D721Med (cell line): ENCODE results near the gene KDM4D.
A peak's percentile ranks its signal among the peaks of the same experiment; 100 is the strongest.

Experiments used
- DNase-seq: peaks from one replicate; pipeline ENCODE4 v3.0.0; 2011; ENCODE audit warnings: low spot score; ENCODE audit not compliant: insufficient read length
- FAIRE-seq: peaks from 2 replicates; lab custom pipeline; 2011; peaks lifted over from hg19 to GRCh38; lab: Jason Lieb, UNC
- TF ChIP-seq, protein P1 (sequence below): IDR thresholded peaks from 2 replicates; pipeline ENCODE4 v1.5.1; 2012; ENCODE audit warnings: mild to moderate bottlenecking, control low read depth; ENCODE audit not compliant: insufficient read depth; ENCODE audit errors: missing control alignments

Gene KDM4D

DNA sequence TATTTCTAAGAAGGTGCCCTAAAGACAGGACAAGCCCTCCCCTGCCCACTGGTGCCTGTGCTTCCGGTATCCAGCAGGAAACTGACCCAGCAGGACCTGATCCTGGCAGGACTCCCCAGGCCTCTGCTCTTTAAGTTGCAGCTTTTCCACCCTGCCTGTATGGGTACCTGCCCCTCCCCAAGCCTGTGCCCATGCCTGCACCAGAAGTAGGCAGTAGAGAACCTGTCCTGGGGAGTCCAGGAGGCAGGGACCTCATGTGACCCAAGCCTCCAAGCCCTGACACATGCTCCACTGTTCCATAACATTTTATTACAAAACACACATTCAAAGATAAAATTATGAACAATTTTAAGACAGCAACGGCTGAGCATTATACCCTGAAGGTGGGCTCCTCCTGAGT is 14.3 kb upstream of the KDM4D start:
- TF ChIP-seq, protein P1, sequence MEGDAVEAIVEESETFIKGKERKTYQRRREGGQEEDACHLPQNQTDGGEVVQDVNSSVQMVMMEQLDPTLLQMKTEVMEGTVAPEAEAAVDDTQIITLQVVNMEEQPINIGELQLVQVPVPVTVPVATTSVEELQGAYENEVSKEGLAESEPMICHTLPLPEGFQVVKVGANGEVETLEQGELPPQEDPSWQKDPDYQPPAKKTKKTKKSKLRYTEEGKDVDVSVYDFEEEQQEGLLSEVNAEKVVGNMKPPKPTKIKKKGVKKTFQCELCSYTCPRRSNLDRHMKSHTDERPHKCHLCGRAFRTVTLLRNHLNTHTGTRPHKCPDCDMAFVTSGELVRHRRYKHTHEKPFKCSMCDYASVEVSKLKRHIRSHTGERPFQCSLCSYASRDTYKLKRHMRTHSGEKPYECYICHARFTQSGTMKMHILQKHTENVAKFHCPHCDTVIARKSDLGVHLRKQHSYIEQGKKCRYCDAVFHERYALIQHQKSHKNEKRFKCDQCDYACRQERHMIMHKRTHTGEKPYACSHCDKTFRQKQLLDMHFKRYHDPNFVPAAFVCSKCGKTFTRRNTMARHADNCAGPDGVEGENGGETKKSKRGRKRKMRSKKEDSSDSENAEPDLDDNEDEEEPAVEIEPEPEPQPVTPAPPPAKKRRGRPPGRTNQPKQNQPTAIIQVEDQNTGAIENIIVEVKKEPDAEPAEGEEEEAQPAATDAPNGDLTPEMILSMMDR = no peak
- FAIRE-seq (no peak), DNase-seq (no peak)

DNA sequence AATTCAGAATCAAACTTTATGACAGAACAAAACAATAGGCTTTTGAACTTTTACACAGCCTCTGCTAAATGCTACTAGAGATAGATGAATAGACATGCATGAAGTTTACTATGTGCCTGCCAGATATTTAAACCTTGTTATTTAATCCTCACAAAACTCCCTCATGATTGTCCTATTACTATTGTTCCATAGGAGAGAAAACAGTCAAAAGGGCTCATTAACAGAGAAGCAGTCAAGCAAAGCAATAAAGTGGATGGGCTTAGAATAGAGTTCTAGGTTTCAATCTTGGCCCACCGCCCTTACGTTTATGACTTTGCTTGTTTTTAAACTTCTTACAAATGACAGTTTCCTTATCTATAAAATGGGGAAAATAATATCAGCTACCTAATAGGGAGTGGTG is 13.0 kb upstream of the KDM4D start:
- FAIRE-seq (peak; percentile 6), DNase-seq (no peak)
- TF ChIP-seq, protein P1 = no peak

DNA sequence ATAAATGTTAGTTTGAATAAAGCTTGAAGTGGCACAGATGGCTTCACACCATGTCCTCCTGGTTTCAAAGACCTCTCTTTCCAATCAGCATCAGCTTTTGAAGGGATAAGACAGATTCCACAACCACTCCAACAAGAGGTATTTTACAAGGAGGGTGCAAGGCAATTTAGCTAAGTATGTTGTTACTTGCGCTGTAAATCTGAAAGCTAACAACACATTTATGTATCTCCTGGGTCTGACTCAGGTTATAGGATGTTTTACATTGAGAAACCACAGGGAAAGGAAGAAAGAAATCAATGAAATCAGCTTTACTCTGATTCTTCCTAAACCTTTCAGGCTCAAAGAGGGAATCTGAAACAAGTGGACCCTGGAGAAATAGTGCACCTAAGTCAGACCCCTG is 12.3 kb upstream of the KDM4D start:
- TF ChIP-seq, protein P1 = no peak
- no peak for DNase-seq
- peak; percentile 64 for FAIRE-seq

DNA sequence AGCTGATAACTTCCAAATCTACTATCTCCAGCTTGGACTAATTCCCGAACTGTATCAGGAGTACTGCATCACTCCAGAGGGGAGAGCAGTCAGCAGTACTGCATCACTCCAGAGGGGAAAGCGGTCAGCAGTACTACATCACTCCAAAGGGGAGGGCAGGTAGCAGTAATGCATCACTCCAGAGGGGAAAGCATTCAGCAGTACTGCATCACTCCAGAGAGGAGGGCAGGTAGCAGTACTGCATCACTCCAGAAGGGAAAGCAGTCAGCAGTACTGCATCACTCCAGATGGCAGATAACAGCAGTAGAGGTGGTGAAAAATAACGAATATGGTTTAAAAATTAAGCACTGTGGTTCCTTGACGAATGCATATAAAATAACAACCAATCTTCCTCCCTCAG is 8.6 kb upstream of the KDM4D start:
- DNase-seq (no peak), FAIRE-seq (no peak)
- TF ChIP-seq, protein P1 = no peak

DNA sequence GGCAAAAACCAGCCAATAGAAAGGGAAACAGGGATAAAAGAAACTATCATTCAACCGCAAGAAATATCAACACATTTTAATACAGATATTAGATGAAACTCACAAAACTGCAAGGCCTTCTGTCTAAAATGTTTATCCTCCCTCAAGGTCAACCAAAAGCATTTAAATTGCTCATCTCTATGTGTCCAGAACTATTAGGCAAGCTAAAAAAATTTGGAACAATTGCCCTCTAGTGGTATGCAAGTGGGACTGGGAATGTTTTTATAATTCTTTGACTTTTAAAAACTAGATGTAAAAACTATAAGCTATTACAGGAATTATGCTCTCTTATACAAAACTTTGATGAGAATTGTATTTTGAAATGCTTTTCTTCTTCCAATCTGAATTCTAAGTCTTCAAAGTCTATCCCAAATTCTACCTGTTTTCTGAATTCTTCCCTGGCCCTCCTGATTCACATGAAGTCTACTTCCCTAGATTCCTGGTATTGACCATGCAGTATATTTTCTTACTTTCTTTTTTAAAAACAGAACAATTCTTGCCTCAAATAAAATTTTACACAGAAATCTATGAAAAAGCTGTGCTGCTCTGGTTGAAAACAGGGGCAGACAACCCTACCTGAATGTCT is 5.1 kb upstream of the KDM4D start:
- DNase-seq = no peak
- TF ChIP-seq, protein P1 = peak; percentile 35
- no peak for FAIRE-seq

DNA sequence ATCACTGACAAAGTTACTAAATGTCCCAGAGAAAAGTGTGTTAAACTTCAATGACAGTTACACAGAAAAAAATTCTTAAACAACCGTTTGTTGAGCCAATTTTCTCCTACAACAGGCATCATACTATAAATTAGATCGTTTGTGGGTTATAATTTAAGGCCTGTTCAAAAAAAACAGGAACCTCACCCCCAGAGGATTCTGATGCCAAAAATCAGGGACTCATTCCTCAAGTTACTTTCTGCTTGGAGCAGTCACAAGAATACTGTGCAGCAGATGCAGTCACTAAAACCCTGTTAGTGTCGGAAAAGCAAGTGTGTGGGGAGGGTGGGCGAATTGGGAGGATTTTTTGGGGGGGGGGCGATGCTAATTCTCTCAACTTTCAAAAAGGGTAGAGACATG is 810 bp upstream of the KDM4D start:
- DNase-seq (no peak), FAIRE-seq (no peak)
- TF ChIP-seq, protein P1 = no peak

DNA sequence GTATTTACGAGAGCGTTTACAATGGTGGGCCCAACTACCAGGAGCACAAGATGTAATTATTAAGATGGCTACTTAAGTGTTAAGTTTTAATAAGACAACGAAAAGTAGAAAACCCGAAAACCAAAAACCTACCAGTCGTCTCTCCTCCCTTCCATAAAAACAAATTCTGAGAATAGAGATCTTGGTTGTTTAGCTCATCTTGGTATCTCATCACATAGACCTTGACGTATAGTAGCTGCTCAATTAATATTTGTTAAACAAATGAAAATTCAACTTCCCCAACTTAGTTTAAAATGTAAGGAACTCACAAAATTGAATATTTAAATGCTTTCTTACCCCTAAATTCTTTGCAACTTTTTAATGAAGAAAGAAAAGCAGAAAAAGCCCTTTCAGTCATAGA is 669 bp downstream of the KDM4D start:
- DNase-seq = no peak
- TF ChIP-seq, protein P1 = no peak
- no peak for FAIRE-seq
